C4-2B (cell line): Measurements from ENCODE around the gene AP4B1.

Experiments
- H3K27ac ChIP-seq: fragments of 450-650 bp; 2 replicates; pipeline ENCODE4 v1.5.1; 2017
- CTCF ChIP-seq: fragments of 450-650 bp; conservative IDR thresholded peaks from 2 replicates; pipeline ENCODE4 v1.5.1; 2017; ENCODE audit warnings: mild to moderate bottlenecking
- ZFX ChIP-seq: fragments of 450-650 bp; IDR thresholded peaks from 2 replicates; pipeline ENCODE4 v1.6.1; 2017

AP4B1 gene

DNA sequence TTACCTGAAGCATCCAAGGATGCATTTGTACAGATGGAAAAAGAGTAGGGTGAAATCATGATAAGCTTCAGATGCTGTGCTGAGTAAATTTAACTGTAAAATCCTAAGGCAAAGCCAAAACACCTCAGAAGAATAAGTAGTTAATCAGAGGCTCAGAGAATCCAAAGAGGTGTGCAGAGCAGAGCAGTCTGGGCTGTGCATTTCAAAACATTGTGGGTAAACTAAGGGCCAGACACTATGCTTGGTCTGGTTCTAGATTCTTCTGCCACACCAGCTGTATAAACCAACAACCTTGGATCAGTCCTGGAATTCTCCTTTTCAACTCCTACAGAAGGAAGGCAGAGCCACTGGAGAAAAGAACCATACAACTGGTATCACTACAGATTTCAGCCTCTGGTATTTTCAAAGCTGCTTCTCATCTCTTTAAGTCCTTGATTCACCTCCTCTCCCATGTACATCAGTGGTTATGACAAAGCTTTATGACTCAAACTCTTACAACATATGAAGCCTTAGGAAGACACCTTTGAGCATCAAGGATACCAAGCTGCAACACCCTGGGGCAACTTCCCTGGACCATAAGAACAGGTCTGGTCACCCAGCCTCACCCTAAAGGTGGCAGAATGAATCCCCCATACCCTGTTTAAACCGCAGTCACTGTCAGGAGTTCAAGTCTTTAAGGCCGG, 12.9 kb upstream of the AP4B1 start:
- TF ChIP-seq CTCF (no peak), ZFX (no peak)
- H3K27ac ChIP-seq = no peak overlapping the region

GRCh38 chr1:113916974-113917373, 12.4 kb upstream of the AP4B1 start:
- TF ChIP-seq CTCF (no peak), ZFX (no peak)
- no peak overlapping the region for H3K27ac ChIP-seq

GRCh38 chr1:113913887-113914664, 9.5 kb upstream of the AP4B1 start:
- no peak overlapping the region for H3K27ac ChIP-seq
- no peak for TF ChIP-seq ZFX
- TF ChIP-seq CTCF = no peak

DNA sequence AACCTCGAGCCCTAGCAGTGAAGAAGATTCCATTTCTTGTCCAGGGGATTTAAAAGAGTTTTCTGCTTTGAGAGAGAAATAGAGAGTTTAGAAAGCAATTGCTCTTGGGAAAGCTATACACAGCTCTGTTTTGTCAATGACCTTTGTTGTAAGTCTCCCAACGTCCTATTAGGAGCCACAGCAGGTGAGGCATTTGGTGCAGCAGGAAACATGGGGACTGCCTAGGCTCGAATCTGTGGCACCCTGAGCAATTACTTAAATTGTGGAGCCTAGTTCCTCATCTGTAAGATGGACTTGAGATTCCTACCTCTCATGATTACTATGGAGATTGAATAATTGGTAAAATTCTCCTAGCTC, 8.7 kb upstream of the AP4B1 start:
- TF ChIP-seq ZFX = no peak
- no peak for TF ChIP-seq CTCF
- H3K27ac ChIP-seq = no peak overlapping the region; the same call in 1 of the 2 replicates

GRCh38 chr1:113912594-113913311, 8.2 kb upstream of the AP4B1 start:
- TF ChIP-seq ZFX = no peak
- TF ChIP-seq CTCF = no peak
- H3K27ac ChIP-seq = no peak overlapping the region; the same call in 1 of the 2 replicates

DNA sequence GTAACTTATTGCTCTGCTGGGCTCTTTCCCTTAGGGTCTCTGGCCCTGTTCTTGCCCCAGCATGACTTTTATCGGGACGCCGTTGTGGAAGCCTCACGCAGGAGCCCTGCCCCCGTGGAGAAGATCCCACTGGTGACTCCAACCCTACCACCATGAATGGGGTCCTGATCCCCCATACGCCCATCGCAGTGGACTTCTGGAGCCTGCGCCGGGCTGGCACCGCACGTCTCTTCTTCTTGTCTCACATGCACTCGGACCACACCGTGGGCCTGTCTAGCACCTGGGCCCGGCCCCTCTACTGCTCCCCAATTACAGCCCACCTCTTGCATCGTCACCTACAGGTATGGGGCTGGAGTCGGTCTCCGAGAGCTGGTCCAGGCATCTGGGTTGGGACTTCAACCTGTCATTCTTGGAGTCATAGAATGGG, 849 bp upstream of the AP4B1 start:
- TF ChIP-seq ZFX (peak; percentile 60), CTCF (no peak; the same call in none of the 2 replicates)
- H3K27ac ChIP-seq = peak overlapping the region; percentile 82

DNA sequence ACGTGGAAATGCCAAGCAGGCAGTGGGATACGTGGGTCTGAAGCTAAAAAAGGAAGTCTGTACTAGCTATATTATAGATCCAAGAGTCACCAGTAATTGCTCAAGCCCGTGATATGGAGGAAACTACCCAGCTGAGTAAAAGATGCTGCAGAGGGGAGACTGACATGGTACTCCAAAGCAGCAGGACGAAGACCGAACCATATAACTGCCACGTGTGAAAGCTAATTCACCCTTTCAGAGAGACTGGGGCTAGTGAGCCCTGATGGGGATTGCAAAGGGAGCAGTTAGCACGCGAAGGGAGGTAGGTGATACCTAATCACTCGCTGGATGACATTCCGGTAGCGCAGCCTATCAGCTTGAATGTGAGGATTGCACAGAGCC, 316 bp downstream of the AP4B1 start:
- TF ChIP-seq ZFX (no peak), CTCF (no peak)
- H3K27ac ChIP-seq = peak overlapping the region; percentile 82
